SIG-M5 treated with dmso at 0.1 percent for 504 hours (cell line): ENCODE results near the gene ACSBG1.
"Not testable (repeated sequence)": the region's sequence is repeated elsewhere in the genome, so short reads cannot be mapped to it uniquely, and the experiment has no call there.

Experiments used
- DNase-seq: peaks from one replicate; lab custom pipeline; 2025; ENCODE audit not compliant: unreplicated experiment; lab: John Stamatoyannopoulos, UW

The ACSBG1 gene

GRCh38 chr15:78251136-78251535 lies 16.8 kb upstream of the ACSBG1 start:
- DNase-seq = no peak

- no peak for DNase-seq
Observed at GRCh38 chr15:78249131-78249530, 14.8 kb upstream of the ACSBG1 start.

- no peak for DNase-seq
Observed at GRCh38 chr15:78247911-78248310, 13.5 kb upstream of the ACSBG1 start.

GRCh38 chr15:78245976-78246620 lies 11.7 kb upstream of the ACSBG1 start:
- DNase-seq = not testable (repeated sequence)

GRCh38 chr15:78245392-78245791 lies 11.0 kb upstream of the ACSBG1 start:
- DNase-seq = not testable (repeated sequence)

- no peak for DNase-seq
Observed at GRCh38 chr15:78244893-78245292, 10.5 kb upstream of the ACSBG1 start.

- no peak for DNase-seq
Observed at GRCh38 chr15:78244101-78244500, 9.7 kb upstream of the ACSBG1 start.

GRCh38 chr15:78243491-78243941 lies 9.2 kb upstream of the ACSBG1 start:
- DNase-seq = no peak

GRCh38 chr15:78243058-78243457 lies 8.7 kb upstream of the ACSBG1 start:
- DNase-seq = no peak

GRCh38 chr15:78242128-78242527 lies 7.8 kb upstream of the ACSBG1 start:
- no peak for DNase-seq

- peak; percentile 66 for DNase-seq
Observed at GRCh38 chr15:78241017-78241416, 6.7 kb upstream of the ACSBG1 start.

- DNase-seq = no peak
Observed at GRCh38 chr15:78239811-78240210, 5.4 kb upstream of the ACSBG1 start.

- DNase-seq = no peak
Observed at GRCh38 chr15:78237146-78237545, 2.8 kb upstream of the ACSBG1 start.

GRCh38 chr15:78236491-78236890 lies 2.1 kb upstream of the ACSBG1 start:
- no peak for DNase-seq

- DNase-seq = no peak
Observed at GRCh38 chr15:78233496-78233895, 869 bp downstream of the ACSBG1 start.

GRCh38 chr15:78232951-78233350 lies 1.4 kb downstream of the ACSBG1 start:
- DNase-seq = no peak

- DNase-seq = no peak
Observed at GRCh38 chr15:78229431-78230406, 4.6 kb downstream of the ACSBG1 start.

- no peak for DNase-seq
Observed at GRCh38 chr15:78228356-78228996, 5.9 kb downstream of the ACSBG1 start.

- DNase-seq = no peak
Observed at GRCh38 chr15:78225783-78226541, 8.4 kb downstream of the ACSBG1 start.

- DNase-seq = no peak
Observed at GRCh38 chr15:78224023-78224411, 10.3 kb downstream of the ACSBG1 start.
